Stimulated activated naive CD8-positive, alpha-beta T cell treated with anti-CD3 and anti-CD28 coated beads, Interleukin-15, Interleukin-2, amounts not matched to agents 100 U/mL and 50 U/mL, for 24 hours (primary cell): ENCODE measurements around the gene PAK1.
"Not testable (repeated sequence)": the region's sequence is repeated elsewhere in the genome, so short reads cannot be mapped to it uniquely, and the experiment has no call there.

Experiments used
- ATAC-seq: fragments of 150-1000 bp; cut with Tn5 transposase; one replicate; pipeline ENCODE4 v1.10.0; 2021
- DNase-seq: peaks from one replicate; pipeline ENCODE4 v3.0.0; 2021

The PAK1 gene

GRCh38 chr11:77402218-77402556 is 71.7 kb downstream of the PAK1 start:
- ATAC-seq, result no peak

GRCh38 chr11:77401486-77402217 is 72.2 kb downstream of the PAK1 start:
- DNase-seq, result no peak
- ATAC-seq, result no peak

More at GRCh38 chr11:77402218-77402556, 71.7 kb downstream of the PAK1 start:
- DNase-seq, result no peak

- no peak for DNase-seq
Measured at GRCh38 chr11:77400775-77401449, 73.0 kb downstream of the PAK1 start.

GRCh38 chr11:77400271-77400670 is 73.6 kb downstream of the PAK1 start:
- DNase-seq (no peak), ATAC-seq (no peak)

More at GRCh38 chr11:77400775-77401449, 73.0 kb downstream of the PAK1 start:
- no peak for ATAC-seq

GRCh38 chr11:77397631-77398030 is 76.3 kb downstream of the PAK1 start:
- ATAC-seq (no peak), DNase-seq (no peak)

GRCh38 chr11:77396911-77397310 is 77.0 kb downstream of the PAK1 start:
- no peak for DNase-seq
- no peak for ATAC-seq

- DNase-seq, result no peak
- ATAC-seq, result no peak
Measured at GRCh38 chr11:77396305-77396704, 77.6 kb downstream of the PAK1 start.

GRCh38 chr11:77395460-77396173 is 78.3 kb downstream of the PAK1 start:
- no peak for DNase-seq

GRCh38 chr11:77392842-77393241 is 81.1 kb downstream of the PAK1 start:
- no peak for ATAC-seq

More at GRCh38 chr11:77395460-77396173, 78.3 kb downstream of the PAK1 start:
- ATAC-seq, result no peak

GRCh38 chr11:77387701-77388100 is 86.2 kb downstream of the PAK1 start:
- DNase-seq (no peak), ATAC-seq (no peak)

More at GRCh38 chr11:77392842-77393241, 81.1 kb downstream of the PAK1 start:
- DNase-seq, result no peak

GRCh38 chr11:77386178-77386577 is 87.7 kb downstream of the PAK1 start:
- ATAC-seq, result no peak
- DNase-seq, result no peak

- ATAC-seq, DNase-seq: not testable (repeated sequence)
Measured at GRCh38 chr11:77385255-77385771, 88.6 kb downstream of the PAK1 start.

- ATAC-seq (no peak), DNase-seq (no peak)
Measured at GRCh38 chr11:77384571-77384970, 89.3 kb downstream of the PAK1 start.

GRCh38 chr11:77383349-77383748 is 90.5 kb downstream of the PAK1 start:
- not testable (repeated sequence) for ATAC-seq, DNase-seq

GRCh38 chr11:77381729-77382665 is 91.9 kb downstream of the PAK1 start:
- DNase-seq (no peak), ATAC-seq (no peak)

- DNase-seq, result no peak
- no peak for ATAC-seq
Measured at GRCh38 chr11:77379934-77380333, 94.0 kb downstream of the PAK1 start.

- DNase-seq (no peak), ATAC-seq (no peak)
Measured at GRCh38 chr11:77379253-77379652, 94.6 kb downstream of the PAK1 start.

- no peak for DNase-seq
- ATAC-seq, result no peak
Measured at GRCh38 chr11:77377734-77378133, 96.2 kb downstream of the PAK1 start.

GRCh38 chr11:77375107-77375506 is 98.8 kb downstream of the PAK1 start:
- ATAC-seq (no peak), DNase-seq (no peak)

- DNase-seq (no peak), ATAC-seq (no peak)
Measured at GRCh38 chr11:77374611-77375031, 99.3 kb downstream of the PAK1 start.

GRCh38 chr11:77374108-77374507 is 99.8 kb downstream of the PAK1 start:
- DNase-seq, result no peak
- ATAC-seq, result no peak

GRCh38 chr11:77372726-77373125 is 101.2 kb downstream of the PAK1 start:
- ATAC-seq (no peak), DNase-seq (no peak)
